Measurements from ENCODE around the gene ARHGAP26.

ARHGAP26 gene

GRCh38 chr5:143046314-143046713, 276.1 kb downstream of the ARHGAP26 start:
- TF ChIP-seq CTCF (IDR thresholded peaks at IDR 0.05; ENCODE audit: low read depth, low read length, missing control alignments), result no peak
- DNase-seq (ENCODE audit: low read depth), result no peak
- no peak overlapping the region for H3K4me3 ChIP-seq (ENCODE audit: low read depth, low read length)

- no peak overlapping the region for H3K4me3 ChIP-seq (ENCODE audit: low read depth, low read length)
- no peak for DNase-seq (ENCODE audit: low read depth)
Observed at GRCh38 chr5:143047091-143047490, 276.9 kb downstream of the ARHGAP26 start.

GRCh38 chr5:143050183-143050582, 280.0 kb downstream of the ARHGAP26 start:
- DNase-seq (ENCODE audit: low read depth), result no peak
- TF ChIP-seq CTCF (IDR thresholded peaks at IDR 0.05; ENCODE audit: low read depth, low read length, missing control alignments), result no peak
- no peak overlapping the region for H3K4me3 ChIP-seq (ENCODE audit: low read depth, low read length)

More at GRCh38 chr5:143047091-143047490, 276.9 kb downstream of the ARHGAP26 start:
- TF ChIP-seq CTCF (IDR thresholded peaks at IDR 0.05; ENCODE audit: low read depth, low read length, missing control alignments), result no peak

- TF ChIP-seq CTCF (IDR thresholded peaks at IDR 0.05; ENCODE audit: low read depth, low read length, missing control alignments), result no peak
- no peak overlapping the region for H3K4me3 ChIP-seq (ENCODE audit: low read depth, low read length)
- no peak for DNase-seq (ENCODE audit: low read depth)
Observed at GRCh38 chr5:143051244-143052058, 281.3 kb downstream of the ARHGAP26 start.

- TF ChIP-seq CTCF (IDR thresholded peaks at IDR 0.05; ENCODE audit: low read depth, low read length, missing control alignments), result no peak
- no peak overlapping the region for H3K4me3 ChIP-seq (ENCODE audit: low read depth, low read length)
- DNase-seq (ENCODE audit: low read depth), result no peak
Observed at GRCh38 chr5:143052967-143053682, 282.9 kb downstream of the ARHGAP26 start.

- no peak overlapping the region for H3K4me3 ChIP-seq (ENCODE audit: low read depth, low read length)
- TF ChIP-seq CTCF (IDR thresholded peaks at IDR 0.05; ENCODE audit: low read depth, low read length, missing control alignments), result no peak
- DNase-seq (ENCODE audit: low read depth), result no peak
Observed at GRCh38 chr5:143053780-143054179, 283.6 kb downstream of the ARHGAP26 start.
